Coronary artery (tissue), 2 donors: ENCODE data around the gene GABBR1.

Experiments used
- DNase-seq: peaks from one replicate; pipeline ENCODE4 v3.0.0-alpha.2; 2017; ENCODE audit warnings: low spot score
- H3K27ac ChIP-seq, 2 donors: fragments of 200-600 bp; sonication (generic); one replicate each; pipeline ENCODE4 v1.5.1; 2016 to 2019
- H3K4me3 ChIP-seq: fragments of 200-600 bp; sonication (generic); 2 replicates; pipeline ENCODE4 v1.5.1; 2016; ENCODE audit warnings: mild to moderate bottlenecking, moderate library complexity
- CTCF ChIP-seq: fragments of 200-600 bp; sonication (generic); IDR thresholded peaks from one replicate; pipeline ENCODE4 v1.5.1; 2019; ENCODE audit warnings: antibody characterized with exemption

GABBR1 gene

GRCh38 chr6:29528300-29528931 is 104.6 kb downstream of the GABBR1 start:
- no peak for DNase-seq
- Histone ChIP-seq H3K27ac (no peak overlapping the region), H3K4me3 (no peak overlapping the region)
- TF ChIP-seq CTCF: no peak

- no peak for TF ChIP-seq CTCF
- Histone ChIP-seq H3K4me3 (no peak overlapping the region), H3K27ac (no peak overlapping the region)
- no peak for DNase-seq
These were observed 105.4 kb downstream of the GABBR1 start for GRCh38 chr6:29527564-29527963.

- no peak overlapping the region for H3K4me3 ChIP-seq
- no peak for DNase-seq
- no peak for TF ChIP-seq CTCF
- no peak overlapping the region for H3K27ac ChIP-seq
These were observed 105.9 kb downstream of the GABBR1 start for GRCh38 chr6:29527126-29527525.

- no peak for DNase-seq
- no peak for TF ChIP-seq CTCF
- H3K4me3 ChIP-seq: no peak overlapping the region
- H3K27ac ChIP-seq: no peak overlapping the region
These were observed 107.7 kb downstream of the GABBR1 start for GRCh38 chr6:29525311-29525639.

- Histone ChIP-seq H3K27ac (no peak overlapping the region), H3K4me3 (no peak overlapping the region)
- no peak for DNase-seq
- no peak for TF ChIP-seq CTCF
These were observed 108.3 kb downstream of the GABBR1 start for GRCh38 chr6:29524444-29525310.

- H3K27ac ChIP-seq: no peak overlapping the region
- H3K4me3 ChIP-seq: no peak overlapping the region
- no peak for TF ChIP-seq CTCF
- no peak for DNase-seq
These were observed 108.9 kb downstream of the GABBR1 start for GRCh38 chr6:29524044-29524443.

GRCh38 chr6:29522227-29522626 is 110.8 kb downstream of the GABBR1 start:
- Histone ChIP-seq H3K4me3 (no peak overlapping the region), H3K27ac (no peak overlapping the region)
- no peak for TF ChIP-seq CTCF
- no peak for DNase-seq
